Activated CD4-positive, alpha-beta T cell treated with anti-CD3 and anti-CD28 coated beads for 48 hours (primary cell): ENCODE results near the gene U2AF1L4.

ENCODE experiments used
- DNase-seq: peaks from one replicate; pipeline ENCODE4 v3.0.0-alpha.2; 2020

Gene U2AF1L4

DNA sequence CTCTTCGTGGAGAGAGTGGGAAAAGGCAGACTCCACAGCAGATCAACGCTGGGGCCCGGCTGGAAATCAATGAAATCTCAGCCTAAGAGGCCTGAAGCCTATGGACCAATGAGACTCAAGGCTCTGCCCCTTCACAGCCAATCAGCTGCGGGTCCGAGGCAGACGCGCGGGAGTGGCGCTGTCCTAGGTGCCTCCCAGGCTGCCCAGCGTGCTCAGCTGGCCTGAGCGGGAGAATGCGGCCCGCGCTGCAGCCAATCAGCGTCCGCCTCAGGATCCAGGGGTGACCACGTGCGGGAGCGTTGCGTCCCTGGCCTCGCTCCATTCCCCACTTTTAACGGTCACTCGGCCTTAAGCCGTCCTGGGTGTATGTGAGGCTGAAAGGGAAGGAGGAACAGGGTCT is 41.0 kb downstream of the U2AF1L4 start, which contains the start of gene ZBTB32:
TSS of gene ZBTB32 (plus strand) at position 341 of the 400 bp plus-strand sequence. CDS start 10,069 bp downstream, outside the sequence.
- peak; percentile 58 for DNase-seq

- no peak for DNase-seq
These were observed 41.9 kb downstream of the U2AF1L4 start for GRCh38 chr19:35703343-35703742.

DNA sequence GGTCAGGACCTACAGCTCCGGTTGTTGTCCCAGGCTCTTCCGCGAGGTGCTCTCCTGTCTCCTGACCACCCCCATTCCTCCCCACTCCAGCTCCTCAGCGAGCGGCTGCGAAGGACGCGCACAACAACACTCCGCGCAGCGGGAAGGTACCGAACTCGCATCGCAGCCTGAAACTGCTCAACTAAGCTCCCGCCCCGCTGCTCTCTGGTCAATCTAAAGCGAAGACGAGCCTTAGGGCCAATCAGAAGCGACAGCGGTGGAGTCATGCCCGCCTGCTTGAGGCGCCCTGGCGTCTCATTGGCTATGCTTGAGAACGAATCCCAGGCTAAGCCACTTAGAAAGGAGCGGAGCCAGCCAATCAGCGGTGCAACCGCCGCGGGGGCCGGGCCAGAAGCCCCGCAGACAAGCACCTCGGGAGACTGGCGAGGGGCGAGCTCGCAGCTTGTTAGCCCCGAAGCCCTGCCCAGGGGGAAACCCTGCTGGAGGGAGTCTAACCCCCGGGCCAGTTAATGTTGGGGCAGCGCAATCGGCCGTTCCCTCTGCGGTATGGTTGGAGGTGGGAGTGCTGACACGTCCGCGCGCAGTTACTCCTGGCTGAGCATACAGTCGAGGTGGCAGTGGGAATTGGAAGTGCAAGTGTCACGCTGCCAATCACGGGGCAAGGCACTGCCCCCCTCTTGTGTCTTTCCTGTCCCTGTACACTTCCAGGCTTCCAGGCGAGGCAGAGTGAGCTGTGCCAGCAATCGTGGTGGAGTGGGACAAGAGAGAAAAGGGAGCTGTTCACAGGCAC is 42.8 kb downstream of the U2AF1L4 start:
- peak; percentile 96 for DNase-seq

- peak; percentile 49 for DNase-seq
These were observed 48.4 kb downstream of the U2AF1L4 start for GRCh38 chr19:35696835-35697234.

GRCh38 chr19:35695895-35696422 is 49.3 kb downstream of the U2AF1L4 start:
- DNase-seq, result no peak

DNA sequence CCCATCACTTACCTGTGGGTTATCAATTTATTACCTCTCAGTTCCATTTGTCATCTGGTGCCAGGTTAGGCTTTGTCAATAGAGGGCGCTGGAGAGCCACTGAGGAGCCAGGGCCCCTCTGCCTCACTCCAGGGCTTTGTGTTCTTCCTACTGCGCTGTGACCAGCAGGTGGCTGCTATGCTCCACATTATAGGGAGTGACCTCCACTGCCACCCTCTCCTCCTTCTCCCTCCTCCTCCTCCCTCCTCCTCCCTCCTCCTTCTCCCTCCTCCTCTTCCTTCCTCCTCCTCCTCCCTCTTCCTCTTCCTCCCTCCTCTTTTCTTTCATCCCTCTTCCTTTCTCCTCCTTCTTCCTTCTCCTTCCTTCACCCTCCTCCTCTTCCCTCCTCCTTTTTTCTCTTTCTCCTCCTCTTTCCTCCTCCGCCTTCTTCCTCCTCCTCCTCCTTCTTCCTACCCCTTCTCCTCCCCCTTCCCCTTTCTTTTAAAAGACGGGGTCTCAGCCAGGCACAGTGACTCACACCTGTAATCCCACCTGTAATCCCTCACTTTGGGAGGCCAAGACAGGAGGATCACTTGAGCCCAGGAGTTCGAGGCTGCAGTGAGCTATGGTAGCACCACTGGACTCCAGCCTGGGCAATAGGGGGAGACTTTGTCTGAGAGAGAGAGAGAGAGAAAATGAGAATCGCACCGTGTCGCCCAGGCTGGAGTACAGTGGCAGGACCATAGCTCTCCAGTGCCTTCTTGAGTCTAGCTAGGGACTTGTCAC is 51.2 kb downstream of the U2AF1L4 start:
- peak; percentile 94 for DNase-seq

DNA sequence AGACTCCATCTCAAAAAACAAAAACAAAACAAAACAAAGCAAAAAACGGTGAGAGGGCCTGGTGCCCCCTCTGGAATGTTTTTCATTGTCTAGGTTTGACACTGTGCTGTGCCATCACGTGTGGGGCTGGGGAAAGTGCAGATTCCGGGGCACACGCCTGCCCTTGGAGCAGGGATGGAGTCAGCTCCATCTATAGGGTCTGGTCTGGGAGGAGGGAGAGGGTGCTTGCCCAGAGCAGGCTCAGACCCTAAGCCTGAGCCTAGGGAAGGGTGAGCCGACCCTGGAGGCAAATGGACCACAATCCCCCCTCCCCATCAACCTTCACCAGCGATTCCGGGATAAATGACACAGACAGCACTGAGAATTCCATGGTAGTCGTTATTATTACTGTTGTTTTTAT is 51.8 kb downstream of the U2AF1L4 start:
- no peak for DNase-seq
